ENCODE data around the gene COA3. TPM values are rescaled to one million over a fixed set of nuclear protein-coding genes. Genes with fewer than 3 reads are reported as not detected.

The COA3 gene
- total RNA-seq (53.5 and 59.8 TPM in 2 replicates), polyA plus RNA-seq (80.3 and 97.1 TPM in 2 replicates), polyA minus RNA-seq (ENCODE audit: low replicate concordance) (60.9 and 79.8 TPM in 2 replicates)
- polyA plus RNA-seq (2012): 104 and 125 TPM in 2 replicates

- peak; percentile 82 to 84 for DNase-seq (ENCODE audit: low read depth in 2 of 2)
- H2AFZ ChIP-seq (ENCODE audit: low read length): peak within 1 kb of the TSS; percentile 94
- no peaks in the 10 kb centered on the region for H3K27me3 ChIP-seq (ENCODE audit: control insufficient read depth, insufficient read depth, low read length)
- peak within 1 kb of the TSS; percentile 59 to 96 (median 88) for H3K4me3 ChIP-seq (replicated peaks in 1 of 4; ENCODE audit: control extremely low read depth in 1 of 4, insufficient read depth in 1 of 4, low read depth in 3 of 4, low read length in 4 of 4)
- peak within 1 kb of the TSS; percentile 75 for H3K9ac ChIP-seq (ENCODE audit: insufficient read depth, low read length)
- H4K20me1 ChIP-seq (ENCODE audit: control insufficient read depth, extremely low read depth, insufficient read depth, low read length): no peaks in the 10 kb centered on the region
- TF ChIP-seq CTCF (conservative IDR thresholded peaks at IDR 0.05 in 1 of 2, IDR thresholded peaks at IDR 0.05 in 1 of 2; ENCODE audit: low read depth in 1 of 2, low read length in 2 of 2): peak in 1 of 2 donors; percentile 2
- no peak for TF ChIP-seq EZH2 (IDR thresholded peaks at IDR 0.05; ENCODE audit: low read length, missing control alignments)
- peaks cover 3% of the 10 kb centered on the region for H3K36me3 ChIP-seq (ENCODE audit: control insufficient read depth, insufficient read depth, low read length)
- H3K79me2 ChIP-seq (ENCODE audit: control insufficient read depth, insufficient read depth, low read length): peaks cover 5% of the 10 kb centered on the region
- no peaks in the 10 kb centered on the region for H3K9me3 ChIP-seq (ENCODE audit: control insufficient read depth, insufficient read depth, low read depth, low read length)
- H3K27ac ChIP-seq (ENCODE audit: insufficient read depth, low read length): peak within 1 kb of the TSS; percentile 49
- H3K4me1 ChIP-seq (ENCODE audit: control insufficient read depth, extremely low read depth, insufficient read depth, low read length): no peaks in the 10 kb centered on the region
- H3K4me2 ChIP-seq (ENCODE audit: extremely low read depth, insufficient read depth, low read length): peak within 1 kb of the TSS; percentile 94
These were observed at the start of gene COA3, which contains the start of gene CNTD1 for GRCh38 chr17:42798383-42799380. COA3 (minus strand) TSS chr17:42798704; CDS start chr17:42798681, 23 bp downstream. CNTD1 (plus strand) TSS chr17:42798861; CDS start chr17:42799068, 207 bp downstream.

GRCh38 chr17:42848093-42848492 lies 49.6 kb upstream of the COA3 start:
- H3K9me3 ChIP-seq (ENCODE audit: control insufficient read depth, insufficient read depth, low read depth, low read length): no peaks in the 10 kb centered on the region

More at GRCh38 chr17:42848093-42848492, 49.6 kb upstream of the COA3 start:
- no peak overlapping the region for H3K4me3 ChIP-seq (replicated peaks in 1 of 4; ENCODE audit: control extremely low read depth in 1 of 4, insufficient read depth in 1 of 4, low read depth in 3 of 4, low read length in 4 of 4)
- DNase-seq (ENCODE audit: low read depth in 2 of 2): no peak
- H3K36me3 ChIP-seq (ENCODE audit: control insufficient read depth, insufficient read depth, low read length): peaks cover 7% of the 10 kb centered on the region
- TF ChIP-seq CTCF (conservative IDR thresholded peaks at IDR 0.05 in 1 of 2, IDR thresholded peaks at IDR 0.05 in 1 of 2; ENCODE audit: low read depth in 1 of 2, low read length in 2 of 2) (no peak), EZH2 (IDR thresholded peaks at IDR 0.05; ENCODE audit: low read length, missing control alignments) (no peak)
- H2AFZ ChIP-seq (ENCODE audit: low read length): no peak overlapping the region
- H4K20me1 ChIP-seq (ENCODE audit: control insufficient read depth, extremely low read depth, insufficient read depth, low read length): no peaks in the 10 kb centered on the region
- no peaks in the 10 kb centered on the region for H3K27me3 ChIP-seq (ENCODE audit: control insufficient read depth, insufficient read depth, low read length)
- peaks cover 2% of the 10 kb centered on the region for H3K4me1 ChIP-seq (ENCODE audit: control insufficient read depth, extremely low read depth, insufficient read depth, low read length)
- no peak overlapping the region for H3K4me2 ChIP-seq (ENCODE audit: extremely low read depth, insufficient read depth, low read length)
- no peak overlapping the region for H3K9ac ChIP-seq (ENCODE audit: insufficient read depth, low read length)
- H3K79me2 ChIP-seq (ENCODE audit: control insufficient read depth, insufficient read depth, low read length): no peaks in the 10 kb centered on the region
- no peak overlapping the region for H3K27ac ChIP-seq (ENCODE audit: insufficient read depth, low read length)
